IMR-90 (cell line): ENCODE data around the gene IGBP1. TPM values are rescaled to one million over a fixed set of nuclear protein-coding genes. Genes with fewer than 3 reads are reported as not detected.

ENCODE experiments used
- ATAC-seq: fragments of 200-7000 bp; cut with Tn5 transposase; 2 replicates; pipeline ENCODE4 v1.9.1; 2020; ENCODE audit warnings: low read depth, mild to moderate bottlenecking, moderate library complexity
- BruUV-seq: library from RNA; stranded (reverse); fragments of 400-500 nt; replicated peaks from 2 replicates; lab custom pipeline; 2021; lab: Mats Ljungman, UMichigan
- CTCF ChIA-PET: fragments of 300-600 bp; formaldehyde crosslinking; extraction: SDS; loops from one replicate; lab custom pipeline; 2021; ENCODE audit warnings: antibody characterized with exemption; lab: Yijun Ruan, JAX
- POLR2A ChIA-PET: fragments of 300-600 bp; sonication (Branson Sonifier 250); formaldehyde crosslinking; loops from one replicate; lab custom pipeline; 2022; ENCODE audit warnings: antibody characterized with exemption; ENCODE audit not compliant: unreplicated experiment; lab: Charles Lee
- DNase-seq: peaks from one replicate; pipeline ENCODE4 v3.0.0; 2013
- H2AFZ ChIP-seq: replicated peaks from 2 replicates; pipeline ENCODE3; 2013; ENCODE audit warnings: low read length, mild to moderate bottlenecking; ENCODE audit not compliant: poor library complexity
- H2AK5ac ChIP-seq: 2 replicates; pipeline ENCODE4 v1.6.1; 2013; ENCODE audit warnings: low read depth, low read length, inconsistent platforms
- H2AK9ac ChIP-seq: replicated peaks from 2 replicates; pipeline ENCODE3; 2013; ENCODE audit warnings: mild to moderate bottlenecking, low read depth, low read length, moderate library complexity; ENCODE audit not compliant: poor library complexity
- H2BK120ac ChIP-seq: 2 replicates; pipeline ENCODE4 v1.6.1; 2013; ENCODE audit warnings: low read depth, low read length, inconsistent platforms
- H2BK15ac ChIP-seq: 3 replicates; pipeline ENCODE4 v1.6.1; 2013; ENCODE audit warnings: low read depth, low read length, inconsistent platforms
- H2BK20ac ChIP-seq: 2 replicates; pipeline ENCODE4 v1.6.1; 2013; ENCODE audit warnings: low read depth, mild to moderate bottlenecking, inconsistent platforms, low read length, moderate library complexity
- H2BK5ac ChIP-seq: 2 replicates; pipeline ENCODE4 v1.6.1; 2013; ENCODE audit warnings: mild to moderate bottlenecking, low read depth, low read length, inconsistent platforms; ENCODE audit not compliant: poor library complexity, severe bottlenecking
- H3K14ac ChIP-seq: replicated peaks from 2 replicates; pipeline ENCODE4 v1.6.1; 2013; ENCODE audit warnings: low read depth, low read length, inconsistent platforms
- H3K18ac ChIP-seq: 2 replicates; pipeline ENCODE4 v1.6.1; 2013; ENCODE audit warnings: low read depth, low read length, control low read depth
- H3K23ac ChIP-seq: 2 replicates; pipeline ENCODE4 v1.6.1; 2013; ENCODE audit warnings: low read depth, low read length, inconsistent platforms
- H3K27ac ChIP-seq: 2 replicates; pipeline ENCODE4 v1.5.1; 2013; ENCODE audit warnings: mild to moderate bottlenecking, control low read depth, low read length; ENCODE audit not compliant: insufficient read depth
- H3K27me3 ChIP-seq: 2 replicates; pipeline ENCODE4 v1.6.1; 2013; ENCODE audit warnings: low read length; ENCODE audit not compliant: control insufficient read depth, insufficient read depth
- H3K36me3 ChIP-seq: 2 replicates; pipeline ENCODE4 v1.6.1; 2013; ENCODE audit warnings: low read length, mixed read lengths; ENCODE audit not compliant: control insufficient read depth, insufficient read depth
- H3K4ac ChIP-seq: 2 replicates; pipeline ENCODE4 v1.6.1; 2013; ENCODE audit warnings: low read depth, low read length, inconsistent platforms
- H3K4me1 ChIP-seq: 2 replicates; pipeline ENCODE4 v1.6.1; 2013; ENCODE audit warnings: low read length, mixed read lengths; ENCODE audit not compliant: control insufficient read depth, insufficient read depth
- H3K4me2 ChIP-seq: 2 replicates; pipeline ENCODE4 v1.6.1; 2013; ENCODE audit warnings: low read depth, mild to moderate bottlenecking, control low read depth, low read length, moderate library complexity
- H3K4me3 ChIP-seq: 2 replicates; pipeline ENCODE4 v1.5.1; 2013; ENCODE audit warnings: low read depth, mild to moderate bottlenecking, control low read depth, low read length, moderate library complexity; ENCODE audit not compliant: insufficient read depth
- H3K56ac ChIP-seq: 2 replicates; pipeline ENCODE4 v1.6.1; 2013; ENCODE audit warnings: low read length, inconsistent platforms; ENCODE audit not compliant: insufficient read depth; ENCODE audit errors: extremely low read depth
- H3K79me1 ChIP-seq, 2 experiments: 2 replicates each; pipeline ENCODE4 v1.6.1; 2013; ENCODE audit warnings: low read length in 2 of 2, inconsistent platforms in 1 of 2, low read depth in 1 of 2
- H3K9ac ChIP-seq: 2 replicates; pipeline ENCODE4 v1.6.1; 2013; ENCODE audit warnings: low read depth, low read length, control low read depth
- H3K9me1 ChIP-seq: 2 replicates; pipeline ENCODE4 v1.6.1; 2013; ENCODE audit warnings: low read length, inconsistent platforms; ENCODE audit not compliant: insufficient read depth
- H3K9me3 ChIP-seq: 2 replicates; pipeline ENCODE4 v1.6.1; 2013; ENCODE audit warnings: low read length; ENCODE audit not compliant: control insufficient read depth, insufficient read depth
- H4K20me1 ChIP-seq: 2 replicates; pipeline ENCODE4 v1.6.1; 2013; ENCODE audit warnings: low read length, inconsistent platforms; ENCODE audit not compliant: insufficient read depth
- H4K5ac ChIP-seq: 2 replicates; pipeline ENCODE4 v1.6.1; 2013; ENCODE audit warnings: mild to moderate bottlenecking, low read depth, low read length, control low read depth
- H4K8ac ChIP-seq, 2 experiments: 2 replicates each; pipeline ENCODE4 v1.6.1; 2013; ENCODE audit warnings: low read depth in 2 of 2, low read length in 2 of 2, control low read depth in 1 of 2, inconsistent platforms in 1 of 2
- H4K91ac ChIP-seq: 2 replicates; pipeline ENCODE4 v1.6.1; 2013; ENCODE audit warnings: low read depth, low read length, inconsistent platforms; ENCODE audit not compliant: insufficient read depth
- BHLHE40 ChIP-seq: fragments of 150-350 bp; IDR thresholded peaks from 2 replicates; pipeline ENCODE4 v1.6.1; 2016; ENCODE audit warnings: mild to moderate bottlenecking, low read depth, low read length
- FOS ChIP-seq: fragments of 150-350 bp; IDR thresholded peaks from 2 replicates; pipeline ENCODE4 v1.6.1; 2016; ENCODE audit warnings: low read depth, low read length
- RAD21 ChIP-seq: IDR thresholded peaks from 2 replicates; pipeline ENCODE4 v1.6.1; 2012; ENCODE audit warnings: low read length, improper control_type of control experiment
- SMC3 ChIP-seq: fragments of 150-350 bp; IDR thresholded peaks from 2 replicates; pipeline ENCODE4 v1.6.1; 2016; ENCODE audit warnings: low read depth, mild to moderate bottlenecking, antibody characterized with exemption, low read length, moderate library complexity
- WGBS, 2 experiments: methylation state at CpG; one replicate each; pipeline versions ENCODE4 v1.1.5 to v1.1.7; 2013; ENCODE audit warnings: missing lambda C conversion rate in 2 of 2; ENCODE audit not compliant: insufficient read length in 1 of 2; ENCODE audit errors: extremely low coverage in 2 of 2; 5-methylcytosine and 5-hydroxymethylcytosine counted together
- dilution Hi-C: fragments of 300-500 bp; cut with HindIII; formaldehyde crosslinking; loops from one replicate; pipeline ENCODE4 v1.14.3; 2018; ENCODE audit warnings: low sequenced_read_pairs; ENCODE audit not compliant: unreplicated experiment
- in situ Hi-C: fragments of 300-500 bp; cut with MboI; formaldehyde crosslinking; loops from 3 replicates; pipeline ENCODE4 v1.14.3; 2019; ENCODE audit warnings: low sequenced_read_pairs, inconsistent platforms, mixed read lengths
- intact Hi-C: fragments of 100-400 bp; cut with micrococcal nuclease; formaldehyde crosslinking; loops from 2 replicates; pipeline ENCODE4 v1.10.0; 2022
- polyA plus RNA-seq, 3 experiments: library from polyadenylated mRNA; depleted of rRNA; stranded (reverse); fragments of >200 nt; gene quantifications; 2 replicates each; pipeline ENCODE4 v1.2.3, GENCODE V29; 2012; ENCODE audit warnings: low replicate concordance in 1 of 3
- total RNA-seq: library from RNA; depleted of rRNA; stranded (reverse); fragments of >200 nt; gene quantifications from 2 replicates; pipeline ENCODE4 v1.2.3, GENCODE V29; 2012
- TF ChIP-seq, protein P1 (sequence below): fragments of 150-350 bp; IDR thresholded peaks from 2 replicates; pipeline ENCODE4 v1.6.1; 2016; ENCODE audit warnings: low read depth, mild to moderate bottlenecking, low read length, moderate library complexity, borderline replicate concordance
- TF ChIP-seq, protein P2 (sequence below): conservative IDR thresholded peaks from 2 replicates; pipeline ENCODE4 v1.5.1; 2012; ENCODE audit warnings: mild to moderate bottlenecking, low read depth, low read length, improper control_type of control experiment
- TF ChIP-seq, protein P3 (sequence below): fragments of 150-350 bp; IDR thresholded peaks from 2 replicates; pipeline ENCODE4 v1.6.1; 2017; ENCODE audit warnings: mild to moderate bottlenecking, antibody characterized with exemption, low read length, low read depth

The IGBP1 gene
- total and polyA plus RNA-seq, 2 of the 4 experiments (the other 2 are of a cell fraction) = 51.8 to 87.1 TPM

DNA sequence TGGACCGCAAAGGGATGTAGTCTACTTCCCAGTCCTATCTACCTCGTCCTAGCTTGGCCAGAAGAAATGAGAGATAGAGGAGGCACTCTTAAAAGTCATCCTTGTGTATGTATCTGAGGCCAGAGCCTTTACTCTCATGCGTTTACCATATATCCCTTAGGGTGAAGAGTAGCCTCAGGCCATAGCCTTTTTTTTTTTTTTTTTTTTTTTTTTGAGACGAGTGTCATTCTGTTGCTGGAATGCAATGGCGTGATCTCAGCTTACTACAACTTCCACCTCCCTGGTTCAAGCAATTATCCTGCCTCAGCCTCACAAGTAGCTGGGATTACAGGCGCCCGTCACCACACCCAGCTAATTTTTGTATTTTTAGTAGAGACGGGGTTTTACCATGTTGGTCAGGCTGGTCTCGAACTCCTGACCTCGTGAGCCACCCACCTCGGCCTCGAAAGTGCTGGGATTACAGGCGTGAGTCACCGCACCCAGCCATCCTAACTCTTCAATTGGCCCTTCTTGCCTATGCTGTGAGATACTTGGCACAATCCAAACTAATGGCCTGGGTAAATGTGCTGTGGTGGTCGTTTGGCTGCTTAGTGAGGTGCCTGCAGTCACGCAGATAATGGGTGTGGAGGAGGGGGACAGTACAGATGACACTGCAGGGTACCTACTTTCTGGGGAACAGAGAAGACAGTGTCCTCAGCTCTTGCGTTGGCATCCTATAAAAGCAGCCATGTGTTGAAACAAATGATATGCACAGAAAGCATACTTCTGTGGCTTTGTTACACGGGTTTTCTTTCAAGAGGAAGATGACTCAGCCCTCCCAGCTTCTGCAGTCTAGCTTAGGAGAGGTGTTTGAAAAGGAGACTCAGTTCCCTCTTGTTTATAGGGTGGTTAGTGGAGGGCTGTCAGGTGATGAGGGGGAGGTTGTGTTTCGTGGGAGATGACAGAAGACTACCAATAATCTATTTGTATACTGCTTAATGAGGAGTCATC lies 33.6 kb downstream of the IGBP1 start:
- WGBS, 2 experiments = no CpG with 5 or more reads among the region's 19 CpGs
- Histone ChIP-seq H3K27ac (peak overlapping the region; percentile 80), H3K79me1 (no peaks in the 10 kb centered on the region), H3K18ac (peak overlapping the region; percentile 22), H3K14ac (peak overlapping the region; percentile 59; the same call in 1 of the 2 replicates), H3K9me1 (peaks cover 6% of the 10 kb centered on the region; the same call in 1 of the 2 replicates), H4K20me1 (no peaks in the 10 kb centered on the region), H3K4ac (peak overlapping the region; percentile 96), H2AFZ (peak overlapping the region; percentile 44), H3K9ac (no peak overlapping the region), H4K8ac (peak overlapping the region; percentile 4 to 75; a peak in 3 of 4 replicates), H2BK120ac (peak overlapping the region; percentile 93), H4K5ac (peak overlapping the region; percentile 19; the same call in 1 of the 2 replicates), H3K4me2 (0 out of 2 replicates have a peak overlapping the region, but pooled peaks have one; percentile 11), H2AK9ac (peak overlapping the region; percentile 45), H3K4me1 (peaks cover 11% of the 10 kb centered on the region), H4K91ac (peak overlapping the region; percentile 81), H3K23ac (peak overlapping the region; percentile 85; the same call in 1 of the 2 replicates), H2BK15ac (peak overlapping the region; percentile 29; the same call in 1 of the 3 replicates), H2AK5ac (peak overlapping the region; percentile 80), H3K4me3 (no peak overlapping the region), H2BK20ac (peak overlapping the region; percentile 76; the same call in 1 of the 2 replicates), H3K36me3 (peaks cover 4% of the 10 kb centered on the region; the same call in 1 of the 2 replicates), H3K27me3 (no peaks in the 10 kb centered on the region; the same call in 1 of the 2 replicates), H3K9me3 (no peaks in the 10 kb centered on the region), H2BK5ac (peak overlapping the region; percentile 92), H3K56ac (no peak overlapping the region; the same call in 1 of the 2 replicates)
- dilution Hi-C loops = no loop called here
- ChIA-PET CTCF (no interaction called here), POLR2A (no interaction called here)
- ATAC-seq (peak; percentile 66), DNase-seq (peak; percentile 83)
- BruUV-seq = no TSS peak
- intact Hi-C loops = no loop called here
- in situ Hi-C loops = no loop called here
- TF ChIP-seq, protein P1, sequence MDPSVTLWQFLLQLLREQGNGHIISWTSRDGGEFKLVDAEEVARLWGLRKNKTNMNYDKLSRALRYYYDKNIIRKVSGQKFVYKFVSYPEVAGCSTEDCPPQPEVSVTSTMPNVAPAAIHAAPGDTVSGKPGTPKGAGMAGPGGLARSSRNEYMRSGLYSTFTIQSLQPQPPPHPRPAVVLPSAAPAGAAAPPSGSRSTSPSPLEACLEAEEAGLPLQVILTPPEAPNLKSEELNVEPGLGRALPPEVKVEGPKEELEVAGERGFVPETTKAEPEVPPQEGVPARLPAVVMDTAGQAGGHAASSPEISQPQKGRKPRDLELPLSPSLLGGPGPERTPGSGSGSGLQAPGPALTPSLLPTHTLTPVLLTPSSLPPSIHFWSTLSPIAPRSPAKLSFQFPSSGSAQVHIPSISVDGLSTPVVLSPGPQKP = no peak
- TF ChIP-seq BHLHE40 (peak; percentile 53; the same call in 1 of the 2 replicates), SMC3 (no peak), RAD21 (no peak), FOS (0 out of 2 replicates have a peak, but pooled peaks have one; percentile 29)
- TF ChIP-seq, protein P2, sequence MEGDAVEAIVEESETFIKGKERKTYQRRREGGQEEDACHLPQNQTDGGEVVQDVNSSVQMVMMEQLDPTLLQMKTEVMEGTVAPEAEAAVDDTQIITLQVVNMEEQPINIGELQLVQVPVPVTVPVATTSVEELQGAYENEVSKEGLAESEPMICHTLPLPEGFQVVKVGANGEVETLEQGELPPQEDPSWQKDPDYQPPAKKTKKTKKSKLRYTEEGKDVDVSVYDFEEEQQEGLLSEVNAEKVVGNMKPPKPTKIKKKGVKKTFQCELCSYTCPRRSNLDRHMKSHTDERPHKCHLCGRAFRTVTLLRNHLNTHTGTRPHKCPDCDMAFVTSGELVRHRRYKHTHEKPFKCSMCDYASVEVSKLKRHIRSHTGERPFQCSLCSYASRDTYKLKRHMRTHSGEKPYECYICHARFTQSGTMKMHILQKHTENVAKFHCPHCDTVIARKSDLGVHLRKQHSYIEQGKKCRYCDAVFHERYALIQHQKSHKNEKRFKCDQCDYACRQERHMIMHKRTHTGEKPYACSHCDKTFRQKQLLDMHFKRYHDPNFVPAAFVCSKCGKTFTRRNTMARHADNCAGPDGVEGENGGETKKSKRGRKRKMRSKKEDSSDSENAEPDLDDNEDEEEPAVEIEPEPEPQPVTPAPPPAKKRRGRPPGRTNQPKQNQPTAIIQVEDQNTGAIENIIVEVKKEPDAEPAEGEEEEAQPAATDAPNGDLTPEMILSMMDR = no peak
- TF ChIP-seq, protein P3, sequence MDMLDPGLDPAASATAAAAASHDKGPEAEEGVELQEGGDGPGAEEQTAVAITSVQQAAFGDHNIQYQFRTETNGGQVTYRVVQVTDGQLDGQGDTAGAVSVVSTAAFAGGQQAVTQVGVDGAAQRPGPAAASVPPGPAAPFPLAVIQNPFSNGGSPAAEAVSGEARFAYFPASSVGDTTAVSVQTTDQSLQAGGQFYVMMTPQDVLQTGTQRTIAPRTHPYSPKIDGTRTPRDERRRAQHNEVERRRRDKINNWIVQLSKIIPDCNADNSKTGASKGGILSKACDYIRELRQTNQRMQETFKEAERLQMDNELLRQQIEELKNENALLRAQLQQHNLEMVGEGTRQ = 0 out of 2 replicates have a peak, but pooled peaks have one; percentile 16
